GM19035 (cell line): ENCODE data around the gene RNF217.
"Not testable (repeated sequence)": the region's sequence is repeated elsewhere in the genome, so short reads cannot be mapped to it uniquely, and the experiment has no call there.

ENCODE experiments used
- ATAC-seq: cut with Tn5 transposase; IDR thresholded peaks from one replicate; pipeline ENCODE4 v1.9.1; 2021; ENCODE audit not compliant: unreplicated experiment

The RNF217 gene

GRCh38 chr6:125123051-125123450 is 160.8 kb downstream of the RNF217 start:
- ATAC-seq, result no peak

- ATAC-seq, result no peak
Observed at GRCh38 chr6:125123468-125124048, 161.3 kb downstream of the RNF217 start.

- no peak for ATAC-seq
Observed at GRCh38 chr6:125124049-125124669, 161.9 kb downstream of the RNF217 start.

- not testable (repeated sequence) for ATAC-seq
Observed at GRCh38 chr6:125125856-125126255, 163.6 kb downstream of the RNF217 start.

- no peak for ATAC-seq
Observed at GRCh38 chr6:125129354-125129753, 167.1 kb downstream of the RNF217 start.

- no peak for ATAC-seq
Observed at GRCh38 chr6:125132058-125132457, 169.8 kb downstream of the RNF217 start.

GRCh38 chr6:125136378-125136777 is 174.1 kb downstream of the RNF217 start:
- ATAC-seq, result no peak

GRCh38 chr6:125138083-125138482 is 175.8 kb downstream of the RNF217 start:
- no peak for ATAC-seq

- no peak for ATAC-seq
Observed at GRCh38 chr6:125140808-125141207, 178.6 kb downstream of the RNF217 start.
